NOMO-1 treated with dmso at 0.1 percent for 144 hours (cell line): ENCODE results near the gene SYNM.

ENCODE experiments used
- DNase-seq: peaks from one replicate; lab custom pipeline; 2025; ENCODE audit not compliant: unreplicated experiment; lab: John Stamatoyannopoulos, UW

Gene SYNM

GRCh38 chr15:99082798-99083197 is 22.1 kb upstream of the SYNM start:
- no peak for DNase-seq

GRCh38 chr15:99084965-99085364 is 19.9 kb upstream of the SYNM start:
- no peak for DNase-seq

GRCh38 chr15:99085413-99086326 is 19.2 kb upstream of the SYNM start:
- no peak for DNase-seq

- DNase-seq = no peak
Measured at GRCh38 chr15:99086327-99086667, 18.6 kb upstream of the SYNM start.

- no peak for DNase-seq
Measured at GRCh38 chr15:99087405-99087943, 17.4 kb upstream of the SYNM start.

GRCh38 chr15:99090011-99090699 is 14.7 kb upstream of the SYNM start:
- peak; percentile 24 for DNase-seq

- no peak for DNase-seq
Measured at GRCh38 chr15:99090938-99091337, 13.9 kb upstream of the SYNM start.

GRCh38 chr15:99092554-99093172 is 12.2 kb upstream of the SYNM start:
- DNase-seq = no peak

- no peak for DNase-seq
Measured at GRCh38 chr15:99095626-99096025, 9.3 kb upstream of the SYNM start.

- DNase-seq = no peak
Measured at GRCh38 chr15:99096173-99096893, 8.5 kb upstream of the SYNM start.

GRCh38 chr15:99096894-99097426 is 7.9 kb upstream of the SYNM start:
- DNase-seq = no peak

GRCh38 chr15:99097441-99098410 is 7.2 kb upstream of the SYNM start:
- no peak for DNase-seq

GRCh38 chr15:99098426-99098825 is 6.5 kb upstream of the SYNM start:
- no peak for DNase-seq

GRCh38 chr15:99098991-99099390 is 5.9 kb upstream of the SYNM start:
- no peak for DNase-seq

GRCh38 chr15:99099661-99100060 is 5.2 kb upstream of the SYNM start:
- DNase-seq = no peak

- DNase-seq = peak; percentile 43
Measured at GRCh38 chr15:99100245-99101173, 4.4 kb upstream of the SYNM start.

GRCh38 chr15:99101501-99101900 is 3.4 kb upstream of the SYNM start:
- no peak for DNase-seq
